GM18499 (cell line): Measurements from ENCODE around the gene MSRB1.

Experiments used
- ATAC-seq: cut with Tn5 transposase; IDR thresholded peaks from one replicate; pipeline ENCODE4 v1.9.1; 2021; ENCODE audit warnings: moderate number of reproducible peaks; ENCODE audit not compliant: insufficient read depth, unreplicated experiment

MSRB1 gene

DNA sequence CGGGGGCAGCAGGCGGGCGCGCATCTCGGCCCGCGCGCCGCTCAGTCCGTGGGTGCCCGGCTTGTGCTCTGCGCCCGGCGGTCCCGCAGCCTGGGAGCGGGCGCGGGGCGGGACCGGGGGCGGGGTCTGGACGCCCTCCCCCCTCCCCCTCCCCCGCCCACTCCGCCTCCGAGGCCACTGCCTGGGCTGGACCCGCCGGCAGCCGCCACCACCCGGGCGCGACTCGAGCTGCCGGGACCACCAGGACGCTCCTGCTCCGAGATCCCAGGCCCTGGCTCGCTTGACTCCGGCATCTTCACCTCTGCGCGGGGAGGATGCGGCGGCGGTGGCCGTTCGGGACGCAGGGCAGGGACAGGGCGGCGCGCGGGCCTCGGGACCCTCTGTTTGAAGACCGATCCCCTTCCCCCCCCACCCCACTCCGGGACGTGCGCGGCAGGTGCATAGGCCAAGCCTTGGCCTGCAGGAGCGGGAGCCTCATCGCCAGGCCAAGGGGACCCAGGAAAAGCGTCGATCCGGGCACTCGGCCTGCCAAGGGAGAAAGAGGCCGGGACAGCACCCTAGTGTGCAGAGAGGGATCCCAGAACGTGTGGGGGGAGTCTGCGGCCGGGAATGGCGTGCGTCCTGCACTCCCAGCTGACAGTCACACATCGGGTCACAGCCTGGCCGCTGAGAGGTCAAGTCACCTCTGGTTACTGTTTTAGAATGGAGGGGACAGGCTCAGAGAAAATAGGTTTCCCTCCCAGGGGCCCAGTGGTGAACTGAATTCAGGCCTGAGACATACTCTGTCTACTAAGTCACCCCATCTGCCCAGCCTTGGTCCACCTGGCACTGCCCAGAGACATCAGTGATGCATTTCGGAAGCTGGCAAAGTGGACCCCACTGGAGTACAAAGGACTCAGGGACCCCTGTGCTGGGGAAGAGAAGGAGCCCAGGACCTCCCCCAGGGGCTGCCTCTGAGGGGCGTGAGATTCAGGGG lies 24.4 kb downstream of the MSRB1 start, which contains the start of gene HS3ST6:
HS3ST6 (minus strand) TSS at position 65 of the 976 bp plus-strand sequence. CDS start 92 bp downstream, outside the sequence.
- ATAC-seq: no peak

DNA sequence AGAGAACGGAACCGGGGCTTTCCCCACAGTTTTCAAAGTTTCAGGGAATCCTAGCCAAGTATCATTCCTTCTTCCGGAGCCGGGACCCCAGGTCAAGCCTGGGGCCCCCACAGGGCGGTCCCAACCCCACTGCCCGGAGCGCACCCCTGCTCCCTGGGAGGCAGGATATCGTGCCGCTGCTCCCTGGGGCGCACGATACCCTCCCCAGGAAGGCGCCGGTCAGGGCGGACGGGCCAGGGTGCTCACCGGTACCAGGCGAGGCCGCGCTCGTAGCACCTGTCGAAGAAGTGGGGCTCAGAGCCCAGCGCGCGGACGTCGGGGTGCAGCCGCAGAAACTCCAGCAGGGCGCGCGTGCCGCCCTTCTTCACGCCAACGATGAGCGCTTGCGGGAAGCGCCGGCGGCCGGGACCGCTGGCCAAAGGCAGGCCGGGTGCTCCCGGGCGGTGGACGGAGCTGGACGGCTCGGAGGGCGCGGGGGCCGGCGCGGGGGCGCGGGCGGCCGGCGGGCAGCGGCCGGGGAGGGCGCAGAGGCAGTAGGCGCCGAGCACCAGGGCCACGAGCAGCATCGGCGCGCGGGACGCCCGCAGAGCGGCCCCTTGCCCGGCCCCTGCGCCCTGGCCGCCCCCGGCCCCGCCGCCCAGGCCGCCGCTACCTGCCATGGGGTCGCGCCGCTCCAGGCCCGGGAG lies 25.2 kb downstream of the MSRB1 start:
- no peak for ATAC-seq

- ATAC-seq: no peak
Measured at GRCh38 chr16:1917056-1917664, 25.8 kb downstream of the MSRB1 start.

GRCh38 chr16:1916640-1916990 lies 26.4 kb downstream of the MSRB1 start:
- ATAC-seq: no peak

- ATAC-seq: no peak
Measured at GRCh38 chr16:1915732-1916639, 27.0 kb downstream of the MSRB1 start.

GRCh38 chr16:1914988-1915387 lies 28.0 kb downstream of the MSRB1 start:
- no peak for ATAC-seq

DNA sequence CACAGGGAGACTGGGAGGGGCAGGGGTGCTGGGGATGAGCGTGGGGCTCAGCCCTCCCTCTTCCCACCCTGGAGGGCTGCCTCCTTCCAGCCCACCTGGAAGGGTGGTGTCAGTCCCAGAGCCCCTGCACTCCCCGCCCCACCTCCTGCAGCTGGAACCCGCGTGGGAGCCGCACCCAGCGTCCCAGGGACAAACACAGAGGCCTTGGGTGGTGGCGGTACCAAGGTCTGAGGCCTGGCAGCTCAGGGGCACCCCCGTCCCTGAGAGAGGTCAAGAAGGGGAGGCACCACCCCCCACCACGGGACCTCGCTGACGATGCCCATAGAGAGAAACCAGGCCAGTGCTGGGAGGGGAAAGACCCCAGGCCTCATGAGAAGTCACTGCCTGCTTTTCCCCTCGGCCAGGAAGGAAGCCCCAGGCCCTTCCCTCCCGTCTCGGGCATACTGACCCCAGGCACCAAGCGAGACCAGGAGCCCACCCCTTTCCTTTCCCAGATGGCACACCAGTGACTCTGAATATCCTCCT lies 28.9 kb downstream of the MSRB1 start:
- ATAC-seq: no peak

DNA sequence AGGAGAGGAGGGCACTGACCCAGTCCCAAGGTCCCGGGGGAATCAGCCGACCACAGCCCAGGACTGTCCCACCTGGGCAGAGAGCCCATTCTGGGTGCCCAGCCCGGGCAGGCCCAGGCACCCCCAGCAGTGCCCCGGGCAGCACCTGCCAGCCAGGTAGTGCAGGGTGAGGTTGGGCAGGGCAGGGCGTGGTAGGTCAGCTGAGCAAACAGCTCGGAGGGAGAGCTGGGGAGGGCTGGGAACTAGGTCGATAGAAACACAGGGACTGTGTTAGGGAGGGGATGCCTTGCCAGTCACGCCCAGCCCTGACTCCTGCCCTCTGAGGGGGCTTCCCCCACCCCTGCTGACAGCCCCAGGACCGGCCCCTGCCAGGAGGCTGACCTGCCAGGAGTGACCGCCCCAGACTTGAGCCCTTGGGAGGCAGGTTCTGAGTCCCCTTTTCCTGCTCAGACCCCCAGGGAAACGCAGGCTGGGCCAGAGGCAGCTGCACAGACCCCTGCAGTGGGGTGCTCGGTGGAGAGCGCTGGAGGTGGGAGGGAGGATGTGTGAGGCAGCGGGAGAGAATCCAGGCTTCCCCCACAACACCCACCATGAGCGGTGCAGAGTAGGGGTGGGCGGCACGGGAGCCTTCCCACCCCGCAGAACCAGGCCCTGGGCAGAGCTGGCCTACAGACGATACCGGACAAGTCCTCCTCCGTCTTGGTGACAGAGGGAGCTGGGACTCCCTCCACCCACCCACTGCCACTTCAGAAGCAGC lies 29.5 kb downstream of the MSRB1 start:
- ATAC-seq: no peak

- no peak for ATAC-seq
Measured at GRCh38 chr16:1912215-1912543, 30.8 kb downstream of the MSRB1 start.

DNA sequence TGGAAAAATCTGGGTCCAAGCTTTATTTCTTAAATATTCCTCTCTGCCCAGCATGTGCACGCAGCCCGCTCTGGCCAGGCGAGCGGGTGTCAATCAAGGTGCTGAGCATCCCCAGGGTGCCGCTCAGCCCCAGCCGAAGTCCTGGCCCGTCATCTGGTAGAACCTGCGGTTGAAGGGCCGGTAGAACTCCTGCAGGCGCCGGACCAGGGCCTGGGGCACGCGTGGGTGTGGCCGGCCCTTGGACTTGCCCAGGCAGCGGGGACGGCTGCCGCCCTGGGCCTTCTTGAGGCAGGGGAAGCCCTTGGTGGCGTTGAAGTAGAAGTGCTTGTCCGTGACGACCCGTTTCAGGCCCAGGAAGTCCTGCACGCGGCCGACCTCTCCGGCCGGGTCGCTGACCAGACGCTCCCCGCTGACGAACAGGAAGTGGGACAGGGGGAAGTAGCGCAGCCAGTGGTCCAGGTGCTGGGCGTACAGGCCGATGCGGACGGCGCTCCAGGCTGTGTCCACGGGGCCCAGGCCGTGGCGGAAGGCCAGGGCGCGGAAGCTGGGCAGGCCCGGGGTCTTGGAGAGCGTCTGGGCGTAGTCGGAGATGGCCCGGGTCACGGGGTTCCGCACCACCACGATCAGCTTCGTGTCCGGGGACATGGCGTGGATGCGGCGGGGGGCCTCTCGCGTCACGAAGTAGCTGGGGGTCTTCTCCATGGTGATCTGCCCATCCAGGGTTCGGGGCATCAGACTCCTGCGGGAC lies 31.4 kb downstream of the MSRB1 start:
- no peak for ATAC-seq

- no peak for ATAC-seq
Measured at GRCh38 chr16:1909561-1910231, 33.3 kb downstream of the MSRB1 start.

DNA sequence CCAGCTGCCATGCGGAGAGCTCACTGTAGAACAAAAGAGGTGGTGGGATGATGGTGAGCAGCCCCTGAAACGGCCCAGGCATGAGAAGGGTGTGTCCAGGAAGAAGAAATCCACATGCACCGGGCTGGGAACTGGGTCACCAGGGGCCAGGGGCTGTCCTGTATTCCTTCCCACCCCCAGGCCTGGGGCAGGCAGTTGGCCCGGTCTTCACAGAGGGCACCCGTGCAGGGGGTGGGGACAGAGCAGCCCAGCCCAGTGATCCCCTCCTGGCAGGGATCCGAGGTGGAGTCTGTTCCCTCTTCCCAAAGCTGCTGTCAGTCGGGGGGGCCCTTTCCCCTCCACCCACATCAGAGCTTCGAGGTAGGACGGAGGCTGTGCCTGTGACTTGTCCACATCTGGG lies 34.0 kb downstream of the MSRB1 start:
- no peak for ATAC-seq

- no peak for ATAC-seq
Measured at GRCh38 chr16:1908184-1908583, 34.8 kb downstream of the MSRB1 start.

DNA sequence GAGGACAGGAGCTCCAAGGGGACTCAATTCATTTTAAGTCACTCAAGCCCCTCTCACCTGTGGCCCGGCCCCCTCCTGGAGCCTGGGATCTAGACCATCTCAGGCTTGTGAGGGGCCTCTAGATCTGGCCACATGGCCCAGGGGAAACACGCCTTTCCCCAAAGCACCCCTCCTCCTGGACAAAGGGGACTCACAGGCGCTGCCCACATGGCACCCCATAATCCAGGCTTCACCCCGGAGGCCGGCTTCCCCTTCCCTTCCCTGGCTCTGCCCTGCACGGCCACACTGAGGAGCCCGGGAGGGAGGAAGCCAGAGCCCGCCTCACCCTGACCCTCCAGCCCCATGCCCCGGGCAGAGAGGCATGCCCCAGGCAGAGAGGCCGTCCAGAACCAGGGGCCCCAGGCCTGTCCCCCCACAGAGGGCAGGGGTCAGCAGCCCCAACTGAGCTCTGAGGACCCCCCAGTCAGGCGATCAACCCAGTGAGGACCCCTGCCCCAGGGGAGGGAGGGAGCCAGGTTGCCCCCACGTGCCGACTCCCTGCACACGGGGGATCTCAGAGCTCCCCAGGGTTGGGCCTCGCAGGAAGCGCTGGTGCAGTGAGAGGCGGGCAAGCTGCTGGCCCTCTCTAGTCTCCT lies 35.7 kb downstream of the MSRB1 start:
- ATAC-seq: no peak

GRCh38 chr16:1906846-1907165 lies 36.2 kb downstream of the MSRB1 start:
- ATAC-seq: no peak

- ATAC-seq: no peak
Measured at GRCh38 chr16:1906055-1906845, 36.7 kb downstream of the MSRB1 start.
